IPS-20b (cell line): Measurements from ENCODE around the gene SH3BP2.
A peak's percentile ranks its signal among the peaks of the same experiment; 100 is the strongest.

Source experiments
- H3K27ac ChIP-seq: one replicate; pipeline ENCODE4 v1.5.1; 2013; ENCODE audit warnings: low read length
- H3K27me3 ChIP-seq: 2 replicates; pipeline ENCODE4 v1.6.1; 2013; ENCODE audit warnings: mild to moderate bottlenecking, low read length, inconsistent platforms; ENCODE audit not compliant: insufficient read depth
- H3K36me3 ChIP-seq: 2 replicates; pipeline ENCODE4 v1.6.1; 2013; ENCODE audit warnings: low read depth, mild to moderate bottlenecking, inconsistent platforms, low read length, moderate library complexity; ENCODE audit not compliant: insufficient read depth
- H3K4me1 ChIP-seq: 2 replicates; pipeline ENCODE4 v1.6.1; 2013; ENCODE audit warnings: mild to moderate bottlenecking, control low read depth, inconsistent platforms, low read length, moderate library complexity; ENCODE audit not compliant: insufficient read depth
- H3K4me3 ChIP-seq: 2 replicates; pipeline ENCODE4 v1.5.1; 2013; ENCODE audit warnings: mild to moderate bottlenecking, low read length, inconsistent platforms
- H3K9ac ChIP-seq: 2 replicates; pipeline ENCODE4 v1.6.1; 2013; ENCODE audit warnings: low read depth, mild to moderate bottlenecking, inconsistent platforms, low read length, moderate library complexity
- H3K9me3 ChIP-seq: 2 replicates; pipeline ENCODE4 v1.6.1; 2013; ENCODE audit warnings: mild to moderate bottlenecking, low read depth, low read length, inconsistent platforms; ENCODE audit not compliant: insufficient read depth

The SH3BP2 gene

GRCh38 chr4:2792711-2793585 is at the start of gene SH3BP2:
SH3BP2 (plus strand) TSS chr4:2793085; CDS start chr4:2820618, 27,533 bp downstream.
- Histone ChIP-seq H3K36me3 (no peaks in the 10 kb centered on the region), H3K4me1 (no peaks in the 10 kb centered on the region), H3K4me3 (peak within 1 kb of the TSS; percentile 57; the same call in 1 of the 2 replicates), H3K9me3 (no peaks in the 10 kb centered on the region), H3K27me3 (peaks cover 34% of the 10 kb centered on the region), H3K27ac (no peak within 1 kb of the TSS), H3K9ac (no peak within 1 kb of the TSS)

- Histone ChIP-seq H3K36me3 (peaks cover 55% of the 10 kb centered on the region), H3K9me3 (no peaks in the 10 kb centered on the region)
Observed at GRCh38 chr4:2743518-2744445, 49.1 kb upstream of the SH3BP2 start.

GRCh38 chr4:2744576-2745270 is 48.2 kb upstream of the SH3BP2 start:
- Histone ChIP-seq H3K9ac (no peak overlapping the region), H3K4me3 (no peak overlapping the region), H3K27me3 (no peaks in the 10 kb centered on the region), H3K4me1 (no peaks in the 10 kb centered on the region), H3K27ac (no peak overlapping the region), H3K36me3 (peaks cover 55% of the 10 kb centered on the region), H3K9me3 (no peaks in the 10 kb centered on the region)

More at GRCh38 chr4:2743518-2744445, 49.1 kb upstream of the SH3BP2 start:
- no peak overlapping the region for H3K27ac ChIP-seq
- H3K27me3 ChIP-seq, result no peaks in the 10 kb centered on the region
- H3K4me1 ChIP-seq, result no peaks in the 10 kb centered on the region
- no peak overlapping the region for H3K9ac ChIP-seq
- no peak overlapping the region for H3K4me3 ChIP-seq

GRCh38 chr4:2745516-2745915 is 47.4 kb upstream of the SH3BP2 start:
- no peaks in the 10 kb centered on the region for H3K27me3 ChIP-seq
- no peak overlapping the region for H3K9ac ChIP-seq
- no peak overlapping the region for H3K4me3 ChIP-seq
- H3K4me1 ChIP-seq, result no peaks in the 10 kb centered on the region
- H3K36me3 ChIP-seq, result peaks cover 55% of the 10 kb centered on the region
- no peaks in the 10 kb centered on the region for H3K9me3 ChIP-seq
- no peak overlapping the region for H3K27ac ChIP-seq

GRCh38 chr4:2745981-2746806 is 46.7 kb upstream of the SH3BP2 start:
- Histone ChIP-seq H3K4me1 (no peaks in the 10 kb centered on the region), H3K27ac (no peak overlapping the region), H3K36me3 (peaks cover 55% of the 10 kb centered on the region), H3K9me3 (no peaks in the 10 kb centered on the region), H3K27me3 (no peaks in the 10 kb centered on the region), H3K4me3 (no peak overlapping the region), H3K9ac (no peak overlapping the region)

GRCh38 chr4:2746891-2747695 is 45.8 kb upstream of the SH3BP2 start:
- no peaks in the 10 kb centered on the region for H3K4me1 ChIP-seq
- H3K36me3 ChIP-seq, result peaks cover 55% of the 10 kb centered on the region
- H3K9me3 ChIP-seq, result no peaks in the 10 kb centered on the region
- H3K27ac ChIP-seq, result no peak overlapping the region
- H3K9ac ChIP-seq, result no peak overlapping the region
- no peak overlapping the region for H3K4me3 ChIP-seq
- no peaks in the 10 kb centered on the region for H3K27me3 ChIP-seq

GRCh38 chr4:2750719-2751605 is 41.9 kb upstream of the SH3BP2 start:
- no peak overlapping the region for H3K9ac ChIP-seq
- no peaks in the 10 kb centered on the region for H3K9me3 ChIP-seq

GRCh38 chr4:2753436-2753835 is 39.4 kb upstream of the SH3BP2 start:
- H3K4me3 ChIP-seq, result no peak overlapping the region
- H3K36me3 ChIP-seq, result no peaks in the 10 kb centered on the region
- no peaks in the 10 kb centered on the region for H3K27me3 ChIP-seq
- no peak overlapping the region for H3K27ac ChIP-seq
- no peaks in the 10 kb centered on the region for H3K9me3 ChIP-seq
- no peak overlapping the region for H3K9ac ChIP-seq
- H3K4me1 ChIP-seq, result peaks cover 9% of the 10 kb centered on the region; the same call in 1 of the 2 replicates

More at GRCh38 chr4:2750719-2751605, 41.9 kb upstream of the SH3BP2 start:
- no peak overlapping the region for H3K4me3 ChIP-seq
- H3K4me1 ChIP-seq, result 0 out of 2 replicates have a peak, but pooled peaks cover 5% of the 10 kb centered on the region
- peaks cover 19% of the 10 kb centered on the region for H3K36me3 ChIP-seq
- H3K27ac ChIP-seq, result no peak overlapping the region
- no peaks in the 10 kb centered on the region for H3K27me3 ChIP-seq

- Histone ChIP-seq H3K27ac (no peak overlapping the region), H3K4me3 (peak overlapping the region; percentile 72), H3K9me3 (no peaks in the 10 kb centered on the region), H3K4me1 (peaks cover 9% of the 10 kb centered on the region; the same call in 1 of the 2 replicates), H3K9ac (peak overlapping the region; percentile 65), H3K27me3 (no peaks in the 10 kb centered on the region), H3K36me3 (no peaks in the 10 kb centered on the region)
Observed at GRCh38 chr4:2754848-2755819, 37.8 kb upstream of the SH3BP2 start.
